GM20000 (cell line): ENCODE data around the gene ARMC12.

Experiments
- DNase-seq: peaks from one replicate; pipeline ENCODE4 v3.0.0; 2012; ENCODE audit warnings: low spot score
- CTCF ChIP-seq: IDR thresholded peaks from 2 replicates; pipeline ENCODE4 v1.5.1; 2012; ENCODE audit warnings: mild to moderate bottlenecking, control low read depth; ENCODE audit errors: extremely low read depth, missing control alignments

ARMC12 gene

GRCh38 chr6:35790683-35791082, 53.9 kb downstream of the ARMC12 start:
- TF ChIP-seq CTCF = no peak
- DNase-seq = no peak

GRCh38 chr6:35794536-35795452, 58.0 kb downstream of the ARMC12 start:
- DNase-seq = no peak
- no peak for TF ChIP-seq CTCF

- no peak for DNase-seq
- no peak for TF ChIP-seq CTCF
Measured at GRCh38 chr6:35795453-35796071, 58.7 kb downstream of the ARMC12 start.

GRCh38 chr6:35796236-35796635, 59.4 kb downstream of the ARMC12 start:
- DNase-seq = no peak
- no peak for TF ChIP-seq CTCF

GRCh38 chr6:35797837-35798526, 61.1 kb downstream of the ARMC12 start:
- DNase-seq = no peak
- no peak for TF ChIP-seq CTCF
